A549 (cell line): ENCODE data around the gene LSR. TPM values are rescaled to one million over a fixed set of nuclear protein-coding genes. Genes with fewer than 3 reads are reported as not detected.

Source experiments
- ATAC-seq, 2 experiments: fragments of 200-7000 bp in 1 of 2; fragments of >200 bp in 1 of 2; cut with Nextera tagmentation in 1 of 2; cut with Tn5 transposase in 1 of 2; 3 replicates each; pipeline versions ENCODE4 v1.8.0 to v1.9.1; 2018 to 2020; ENCODE audit warnings: mild to moderate bottlenecking in 1 of 2, moderate library complexity in 1 of 2
- CTCF ChIA-PET: fragments of 300-600 bp; sonication (Branson Sonifier 250); formaldehyde crosslinking; extraction: SDS; loops from one replicate; lab custom pipeline; 2021; ENCODE audit warnings: antibody characterized with exemption, inconsistent platforms; lab: Yijun Ruan, JAX
- POLR2A ChIA-PET: fragments of 350-600 bp; formaldehyde crosslinking; extraction: SDS; loops from one replicate; lab custom pipeline; 2021; ENCODE audit warnings: antibody characterized with exemption, inconsistent platforms; lab: Yijun Ruan, JAX
- DNase-seq, 2 experiments: peaks; one replicate each; pipeline versions ENCODE4 v3.0.0 to v3.0.0-alpha.2; 2011 to 2016; ENCODE audit warnings: low read depth in 1 of 2, low spot score in 1 of 2
- FAIRE-seq: peaks from 2 replicates; lab custom pipeline; 2011; peaks lifted over from hg19 to GRCh38; lab: Jason Lieb, UNC
- H3K27ac ChIP-seq, 2 experiments: fragments of >200 bp; sonication (Bioruptor Twin); formaldehyde crosslinking; 3 replicates each; pipeline ENCODE4 v1.5.1; 2016 to 2017
- H3K4me1 ChIP-seq: fragments of >200 bp; sonication (Bioruptor Twin); formaldehyde crosslinking; 3 replicates; pipeline ENCODE4 v1.6.1; 2016
- H3K4me2 ChIP-seq: fragments of >200 bp; sonication (Bioruptor Twin); formaldehyde crosslinking; 3 replicates; pipeline ENCODE4 v1.6.1; 2016
- H3K4me3 ChIP-seq: fragments of >200 bp; sonication (Bioruptor Twin); formaldehyde crosslinking; 3 replicates; pipeline ENCODE4 v1.5.1; 2016
- H3K9me3 ChIP-seq: fragments of >200 bp; sonication (Bioruptor Twin); formaldehyde crosslinking; 3 replicates; pipeline ENCODE4 v1.6.1; 2016
- BHLHE40 ChIP-seq: IDR thresholded peaks from 2 replicates; pipeline ENCODE4 v1.6.1; 2012; ENCODE audit warnings: low read depth, low read length, inconsistent platforms
- CEBPB ChIP-seq, 2 experiments: fragments of >200 bp in 1 of 2; sonication (Bioruptor Twin) in 1 of 2; formaldehyde crosslinking in 1 of 2; IDR thresholded peaks; 2 replicates each; pipeline ENCODE4 v1.6.1; 2012 to 2016
- ELK1 ChIP-seq: fragments of 150-350 bp; IDR thresholded peaks from 2 replicates; pipeline ENCODE4 v1.6.1; 2014; ENCODE audit warnings: low read depth, mild to moderate bottlenecking, low read length
- ESRRA ChIP-seq: fragments of 150-350 bp; IDR thresholded peaks from 2 replicates; pipeline ENCODE4 v1.6.1; 2014; ENCODE audit warnings: mild to moderate bottlenecking, low read length, borderline replicate concordance
- FOXS1 ChIP-seq: fragments of 250-450 bp; sonication (Bioruptor Pico); IDR thresholded peaks from 2 replicates; pipeline ENCODE4 v1.5.0; 2020; ENCODE audit warnings: mild to moderate bottlenecking, moderate library complexity
- GATA3 ChIP-seq: IDR thresholded peaks from 2 replicates; pipeline ENCODE4 v1.6.1; 2012; ENCODE audit warnings: borderline replicate concordance
- HES2 ChIP-seq: fragments of >200 bp; sonication (Bioruptor Twin); formaldehyde crosslinking; IDR thresholded peaks from 2 replicates; pipeline ENCODE4 v1.6.1; 2016
- HEYL ChIP-seq: fragments of 250-450 bp; sonication (Bioruptor Pico); IDR thresholded peaks from 2 replicates; pipeline ENCODE4 v1.8.0; 2021; ENCODE audit warnings: mild to moderate bottlenecking, moderate library complexity
- HOXB13 ChIP-seq: fragments of 250-450 bp; sonication (Bioruptor Pico); IDR thresholded peaks from 2 replicates; pipeline ENCODE4 v1.5.0; 2020; ENCODE audit warnings: low read depth, mild to moderate bottlenecking, moderate library complexity
- JUN ChIP-seq, 2 experiments: fragments of >200 bp; sonication (Bioruptor Twin); formaldehyde crosslinking; IDR thresholded peaks; 2 replicates in 1 of 2; 3 replicates in 1 of 2; pipeline ENCODE4 v1.6.1; 2016 to 2017
- JUNB ChIP-seq: fragments of >200 bp; sonication (Bioruptor Twin); formaldehyde crosslinking; IDR thresholded peaks from 2 replicates; pipeline ENCODE4 v1.6.1; 2016
- KDM5A ChIP-seq: fragments of 200-600 bp; sonication (generic); IDR thresholded peaks from 2 replicates; pipeline ENCODE4 v1.6.1; 2016; ENCODE audit warnings: antibody characterized with exemption, mild to moderate bottlenecking
- MYC ChIP-seq: IDR thresholded peaks from 2 replicates; pipeline ENCODE4 v1.6.1; 2012; ENCODE audit warnings: mild to moderate bottlenecking, inconsistent platforms, low read length, improper control_type of control experiment, borderline replicate concordance
- POLR2A ChIP-seq: IDR thresholded peaks from 2 replicates; pipeline ENCODE4 v1.6.1; 2012; ENCODE audit warnings: mild to moderate bottlenecking, low read length
- RAD21 ChIP-seq, 2 experiments: fragments of >200 bp in 1 of 2; sonication (Bioruptor Twin) in 1 of 2; formaldehyde crosslinking in 1 of 2; IDR thresholded peaks in 1 of 2; conservative IDR thresholded peaks in 1 of 2; 2 replicates in 1 of 2; 3 replicates in 1 of 2; pipeline ENCODE4 v1.6.1; 2012 to 2018; ENCODE audit warnings: inconsistent platforms in 1 of 2
- SREBF2 ChIP-seq: fragments of 450-650 bp; IDR thresholded peaks from 2 replicates; pipeline ENCODE4 v1.6.1; 2014; ENCODE audit warnings: mild to moderate bottlenecking, moderate library complexity
- TP53 ChIP-seq: fragments of 250-450 bp; sonication (Bioruptor Pico); IDR thresholded peaks from 2 replicates; pipeline ENCODE4 v1.5.0; 2021; ENCODE audit warnings: mild to moderate bottlenecking, moderate library complexity
- USF2 ChIP-seq: fragments of 450-650 bp; IDR thresholded peaks from 2 replicates; pipeline ENCODE4 v1.6.1; 2014; ENCODE audit warnings: antibody characterized with exemption
- ZC3H11A ChIP-seq: fragments of 450-650 bp; IDR thresholded peaks from 2 replicates; pipeline ENCODE4 v1.6.1; 2014; ENCODE audit warnings: antibody characterized with exemption, mild to moderate bottlenecking
- ZFP36 ChIP-seq: fragments of 450-650 bp; IDR thresholded peaks from 2 replicates; pipeline ENCODE4 v1.6.1; 2014; ENCODE audit warnings: borderline replicate concordance; ENCODE audit not compliant: partially characterized antibody
- ZNF302 ChIP-seq: fragments of 250-450 bp; sonication (Bioruptor Pico); IDR thresholded peaks from 2 replicates; pipeline ENCODE4 v1.9.0; 2021; ENCODE audit warnings: inconsistent platforms, mild to moderate bottlenecking, moderate library complexity
- ZSCAN20 ChIP-seq: fragments of 250-450 bp; sonication (Bioruptor Pico); IDR thresholded peaks from 2 replicates; pipeline ENCODE4 v1.8.0; 2022; ENCODE audit warnings: mild to moderate bottlenecking, moderate library complexity
- WGBS: methylation state at CpG from one replicate; pipeline ENCODE4 v1.1.6; 2017; ENCODE audit errors: missing lambda C conversion rate; 5-methylcytosine and 5-hydroxymethylcytosine counted together
- polyA plus RNA-seq, 4 experiments: library from polyadenylated mRNA; depleted of rRNA in 3 of 4; stranded (reverse); fragments of >200 nt; fragmentation: RNase III in 1 of 4; extraction: RNeasy Plus Mini Kit Qiagen cat#74134 plus additional on column Dnase treatment in 1 of 4; gene quantifications; 2 replicates in 3 of 4; 3 replicates in 1 of 4; pipeline ENCODE4 v1.2.3, GENCODE V29; 2011 to 2017
- TF ChIP-seq, protein P1 (sequence below): fragments of 250-450 bp; sonication (Bioruptor Pico); IDR thresholded peaks from 2 replicates; pipeline ENCODE4 v1.5.0; 2020; ENCODE audit warnings: low read depth, mild to moderate bottlenecking, moderate library complexity
- TF ChIP-seq, protein P2 (sequence below): fragments of >200 bp; sonication (Bioruptor Twin); formaldehyde crosslinking; IDR thresholded peaks from 3 replicates; pipeline ENCODE4 v1.6.1; 2016

The LSR gene
- polyA plus RNA-seq, 2 of the 4 experiments (the other 2 are of a cell fraction): 2.1 to 3.6 TPM

DNA sequence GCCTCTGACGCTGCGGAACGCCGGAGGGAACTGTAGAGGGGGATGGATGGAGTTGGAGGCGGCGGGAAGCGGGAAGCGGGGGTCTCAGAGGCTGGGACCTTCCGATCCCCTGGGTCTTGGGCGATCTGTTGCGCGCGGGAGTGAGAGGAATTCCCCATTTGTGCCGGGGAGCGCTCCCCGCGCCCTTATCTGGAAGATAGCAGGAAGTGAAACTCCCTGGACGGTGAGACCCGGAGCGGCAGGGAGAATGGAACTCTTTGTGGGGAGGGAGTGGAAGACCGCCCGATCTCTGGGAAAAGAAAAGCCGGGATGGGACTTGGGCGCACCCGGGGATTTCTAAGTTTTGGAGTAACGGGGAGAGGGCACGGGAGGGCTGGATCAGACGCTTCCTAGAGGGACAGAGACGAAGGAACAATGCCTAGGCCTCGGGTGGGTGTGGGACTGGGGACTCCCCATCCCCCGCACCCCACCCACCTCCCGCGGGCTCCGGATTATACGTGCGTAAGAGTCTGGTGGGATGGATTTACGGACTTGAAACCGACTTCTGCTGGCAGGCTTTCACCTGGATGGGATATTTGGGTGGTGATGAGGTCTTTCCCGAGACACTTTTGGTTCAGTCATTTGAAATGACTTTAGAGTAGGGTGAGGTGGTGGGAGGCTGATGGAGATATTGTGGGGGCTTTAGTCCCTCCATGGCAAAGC is 495 bp downstream of the LSR start:
- Histone ChIP-seq H3K4me2 (peak overlapping the region; percentile 90), H3K9me3 (peaks cover 25% of the 10 kb centered on the region), H3K27ac (peak overlapping the region in 1 of 2 experiments; percentile 38; a peak in 2 of 6 replicates), H3K4me3 (peak overlapping the region; percentile 48), H3K4me1 (peaks cover 8% of the 10 kb centered on the region; the same call in 1 of the 3 replicates)
- ChIA-PET CTCF (interaction anchor here (1.2 kb wide), 1 partner anchor 20 kb away, joined by 3 read pairs; the partner anchor contains the start of gene USF2), POLR2A (no interaction called here)
- DNase-seq: peak in 1 of 2 experiments; percentile 48
- no peak; a peak in 2 of 6 replicates for ATAC-seq
- no peak for FAIRE-seq
- TF ChIP-seq ESRRA: no peak
- TF ChIP-seq KDM5A: no peak
- TF ChIP-seq BHLHE40: no peak
- TF ChIP-seq, protein P1, sequence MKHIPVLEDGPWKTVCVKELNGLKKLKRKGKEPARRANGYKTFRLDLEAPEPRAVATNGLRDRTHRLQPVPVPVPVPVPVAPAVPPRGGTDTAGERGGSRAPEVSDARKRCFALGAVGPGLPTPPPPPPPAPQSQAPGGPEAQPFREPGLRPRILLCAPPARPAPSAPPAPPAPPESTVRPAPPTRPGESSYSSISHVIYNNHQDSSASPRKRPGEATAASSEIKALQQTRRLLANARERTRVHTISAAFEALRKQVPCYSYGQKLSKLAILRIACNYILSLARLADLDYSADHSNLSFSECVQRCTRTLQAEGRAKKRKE (CRISPR knock-in tag): no peak
- no peak for TF ChIP-seq ELK1
- TF ChIP-seq FOXS1 (CRISPR knock-in tag): no peak
- TF ChIP-seq USF2: no peak
- TF ChIP-seq ZNF302 (CRISPR knock-in tag): no peak
- TF ChIP-seq ZFP36: no peak
- TF ChIP-seq, protein P2, sequence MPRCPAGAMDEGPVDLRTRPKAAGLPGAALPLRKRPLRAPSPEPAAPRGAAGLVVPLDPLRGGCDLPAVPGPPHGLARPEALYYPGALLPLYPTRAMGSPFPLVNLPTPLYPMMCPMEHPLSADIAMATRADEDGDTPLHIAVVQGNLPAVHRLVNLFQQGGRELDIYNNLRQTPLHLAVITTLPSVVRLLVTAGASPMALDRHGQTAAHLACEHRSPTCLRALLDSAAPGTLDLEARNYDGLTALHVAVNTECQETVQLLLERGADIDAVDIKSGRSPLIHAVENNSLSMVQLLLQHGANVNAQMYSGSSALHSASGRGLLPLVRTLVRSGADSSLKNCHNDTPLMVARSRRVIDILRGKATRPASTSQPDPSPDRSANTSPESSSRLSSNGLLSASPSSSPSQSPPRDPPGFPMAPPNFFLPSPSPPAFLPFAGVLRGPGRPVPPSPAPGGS: no peak
- WGBS: 18% methylated on average over 39 of the region's 39 CpGs

DNA sequence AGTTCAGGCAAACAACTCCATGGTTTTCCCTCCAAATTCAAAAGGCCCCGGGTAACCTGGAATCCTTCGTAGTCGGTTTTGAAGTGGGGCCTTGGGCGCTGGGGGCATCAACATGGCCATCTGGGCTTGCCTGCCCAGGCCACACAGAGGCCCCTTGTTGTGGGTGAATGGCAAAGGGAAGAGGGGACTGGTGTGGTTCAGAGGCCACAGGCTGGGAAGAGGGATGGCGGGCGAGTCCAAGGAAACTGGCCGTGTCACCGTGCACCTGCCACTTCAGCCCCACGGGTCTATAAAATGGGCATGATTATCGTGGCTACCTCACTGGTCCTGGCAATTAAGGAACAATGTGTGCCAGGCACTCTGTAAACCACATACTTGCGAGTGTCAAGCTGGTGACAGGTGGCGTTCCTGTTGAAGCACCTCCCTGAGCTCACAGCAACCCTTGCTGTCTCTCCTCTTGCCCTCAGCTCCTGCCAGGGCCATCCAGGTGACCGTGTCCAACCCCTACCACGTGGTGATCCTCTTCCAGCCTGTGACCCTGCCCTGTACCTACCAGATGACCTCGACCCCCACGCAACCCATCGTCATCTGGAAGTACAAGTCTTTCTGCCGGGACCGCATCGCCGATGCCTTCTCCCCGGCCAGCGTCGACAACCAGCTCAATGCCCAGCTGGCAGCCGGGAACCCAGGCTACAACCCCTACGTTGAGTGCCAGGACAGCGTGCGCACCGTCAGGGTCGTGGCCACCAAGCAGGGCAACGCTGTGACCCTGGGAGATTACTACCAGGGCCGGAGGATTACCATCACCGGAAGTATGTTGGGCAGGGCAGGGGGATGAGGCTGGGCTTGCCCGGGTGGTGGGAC is 1.3 kb downstream of the LSR start:
- H3K4me2 ChIP-seq: no peak overlapping the region
- H3K27ac ChIP-seq: no peak overlapping the region
- no peak overlapping the region for H3K4me3 ChIP-seq
- ChIA-PET POLR2A (no interaction called here), CTCF (interaction anchor here (0.6 to 2.6 kb wide), 10 partner anchors 8 to 252 kb away, joined by 3 to 9 read pairs (median 4); partner anchors contain the start of genes LGI4 and USF2)
- peaks cover 8% of the 10 kb centered on the region; the same call in 1 of the 3 replicates for H3K4me1 ChIP-seq
- TF ChIP-seq HEYL (CRISPR knock-in tag) (no peak), BHLHE40 (no peak), ZC3H11A (no peak), TP53 (CRISPR knock-in tag) (no peak), GATA3 (no peak), SREBF2 (no peak), JUNB (no peak), ESRRA (no peak), HOXB13 (no peak), HES2 (no peak), ZSCAN20 (no peak), JUN (IDR thresholded peaks at IDR 0.05) (no peak), POLR2A (no peak), RAD21 (conservative IDR thresholded peaks at IDR 0.05 in 1 of 2, IDR thresholded peaks at IDR 0.05 in 1 of 2) (no peak), MYC (no peak), ZNF302 (CRISPR knock-in tag) (no peak), USF2 (no peak), CEBPB (IDR thresholded peaks at IDR 0.05) (no peak), FOXS1 (CRISPR knock-in tag) (no peak)
- TF ChIP-seq, protein P2: no peak
- DNase-seq: no peak
- no peak for FAIRE-seq
- no peak for ATAC-seq
- peaks cover 18% of the 10 kb centered on the region for H3K9me3 ChIP-seq
- WGBS: 68% methylated on average over 34 of the region's 34 CpGs
